ENCODE measurements around the gene SRD5A3.

The SRD5A3 gene

GRCh38 chr4:55396308-55397125 is 50.5 kb downstream of the SRD5A3 start:
- peak; percentile 59 for DNase-seq (ENCODE audit: low read depth)
- H3K4me3 ChIP-seq (replicated peaks; ENCODE audit: low read depth, low read length) = peak overlapping the region; percentile 78
- TF ChIP-seq CTCF (IDR thresholded peaks at IDR 0.05; ENCODE audit: low read length, missing control alignments) = no peak

- DNase-seq (ENCODE audit: low read depth) = peak; percentile 72
- TF ChIP-seq CTCF (IDR thresholded peaks at IDR 0.05; ENCODE audit: low read length, missing control alignments) = no peak
- H3K4me3 ChIP-seq (replicated peaks; ENCODE audit: low read depth, low read length) = peak overlapping the region; percentile 78
Measured at GRCh38 chr4:55397126-55397436, 51.0 kb downstream of the SRD5A3 start.

- peak; percentile 91 for DNase-seq (ENCODE audit: low read depth)
- H3K4me3 ChIP-seq (replicated peaks; ENCODE audit: low read depth, low read length) = peak overlapping the region; percentile 78
- TF ChIP-seq CTCF (IDR thresholded peaks at IDR 0.05; ENCODE audit: low read length, missing control alignments) = no peak
Measured at GRCh38 chr4:55397520-55398321, 51.7 kb downstream of the SRD5A3 start.

GRCh38 chr4:55398461-55398860 is 52.4 kb downstream of the SRD5A3 start:
- peak overlapping the region; percentile 78 for H3K4me3 ChIP-seq (replicated peaks; ENCODE audit: low read depth, low read length)
- DNase-seq (ENCODE audit: low read depth) = peak; percentile 49
- TF ChIP-seq CTCF (IDR thresholded peaks at IDR 0.05; ENCODE audit: low read length, missing control alignments) = no peak

- TF ChIP-seq CTCF (IDR thresholded peaks at IDR 0.05; ENCODE audit: low read length, missing control alignments) = no peak
- peak; percentile 24 for DNase-seq (ENCODE audit: low read depth)
- peak overlapping the region; percentile 78 for H3K4me3 ChIP-seq (replicated peaks; ENCODE audit: low read depth, low read length)
Measured at GRCh38 chr4:55398966-55399365, 52.9 kb downstream of the SRD5A3 start.

GRCh38 chr4:55399581-55399980 is 53.5 kb downstream of the SRD5A3 start:
- H3K4me3 ChIP-seq (replicated peaks; ENCODE audit: low read depth, low read length) = peak overlapping the region; percentile 78
- DNase-seq (ENCODE audit: low read depth) = no peak
- no peak for TF ChIP-seq CTCF (IDR thresholded peaks at IDR 0.05; ENCODE audit: low read length, missing control alignments)
